ENCODE data around the gene ZFC3H1.

- TF ChIP-seq KLF9 (CRISPR knock-in tag; IDR thresholded peaks at IDR 0.05; ENCODE audit: low read depth), result no peak
- no peak for TF ChIP-seq PHF8 (CRISPR knock-in tag; IDR thresholded peaks at IDR 0.05)
- TF ChIP-seq, protein P1, sequence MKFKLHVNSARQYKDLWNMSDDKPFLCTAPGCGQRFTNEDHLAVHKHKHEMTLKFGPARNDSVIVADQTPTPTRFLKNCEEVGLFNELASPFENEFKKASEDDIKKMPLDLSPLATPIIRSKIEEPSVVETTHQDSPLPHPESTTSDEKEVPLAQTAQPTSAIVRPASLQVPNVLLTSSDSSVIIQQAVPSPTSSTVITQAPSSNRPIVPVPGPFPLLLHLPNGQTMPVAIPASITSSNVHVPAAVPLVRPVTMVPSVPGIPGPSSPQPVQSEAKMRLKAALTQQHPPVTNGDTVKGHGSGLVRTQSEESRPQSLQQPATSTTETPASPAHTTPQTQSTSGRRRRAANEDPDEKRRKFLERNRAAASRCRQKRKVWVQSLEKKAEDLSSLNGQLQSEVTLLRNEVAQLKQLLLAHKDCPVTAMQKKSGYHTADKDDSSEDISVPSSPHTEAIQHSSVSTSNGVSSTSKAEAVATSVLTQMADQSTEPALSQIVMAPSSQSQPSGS (CRISPR knock-in tag; IDR thresholded peaks at IDR 0.05), result no peak
- TF ChIP-seq ESRRA (CRISPR knock-in tag; IDR thresholded peaks at IDR 0.05; ENCODE audit: low read depth), result no peak
Measured at GRCh38 chr12:71625476-71625875, 38.2 kb downstream of the ZFC3H1 start.

All from HepG2 (cell line).